Measurements from ENCODE around the gene CERS4.
"Not testable (repeated sequence)": the region's sequence is repeated elsewhere in the genome, so short reads cannot be mapped to it uniquely, and the experiment has no call there.

CERS4 gene

DNA sequence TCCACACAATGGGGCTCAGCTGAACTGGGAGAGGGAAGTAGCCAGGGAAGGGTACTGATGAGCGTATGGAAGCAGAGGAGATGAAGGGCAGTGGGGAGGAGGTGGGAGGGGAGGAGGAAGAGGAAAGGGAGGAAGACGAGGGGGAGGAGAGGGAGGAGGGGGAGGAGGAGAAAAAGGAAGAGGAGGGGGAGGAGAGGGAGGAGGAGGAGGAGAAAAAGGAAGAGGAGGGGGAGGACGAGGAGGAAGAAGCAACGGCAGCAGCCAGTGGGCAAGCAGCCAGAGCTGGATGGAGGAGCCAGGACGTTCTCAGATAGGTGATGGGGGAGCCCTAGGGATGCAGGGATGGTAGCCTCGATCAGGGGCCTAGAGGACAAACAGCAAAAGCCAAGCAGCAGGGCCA lies 5.6 kb downstream of the CERS4 start:
- no peaks in the 10 kb centered on the region for H3K36me3 ChIP-seq (ENCODE audit: low read length)
- H3K4me2 ChIP-seq (ENCODE audit: low read depth, low read length, poor library complexity, severe bottlenecking), result no peak overlapping the region
- H4K20me1 ChIP-seq (ENCODE audit: low read depth, low read length), result no peaks in the 10 kb centered on the region
- H3K27me3 ChIP-seq (ENCODE audit: low read length), result no peaks in the 10 kb centered on the region
- no peaks in the 10 kb centered on the region for H3K9me2 ChIP-seq (replicated peaks; ENCODE audit: insufficient read depth, low read length)
- peaks cover 15% of the 10 kb centered on the region; the same call in 1 of the 2 replicates for H3K79me2 ChIP-seq (ENCODE audit: insufficient read depth, low read length)
- no peak overlapping the region for H3K9ac ChIP-seq (ENCODE audit: low read length)
- TF ChIP-seq, protein P1, sequence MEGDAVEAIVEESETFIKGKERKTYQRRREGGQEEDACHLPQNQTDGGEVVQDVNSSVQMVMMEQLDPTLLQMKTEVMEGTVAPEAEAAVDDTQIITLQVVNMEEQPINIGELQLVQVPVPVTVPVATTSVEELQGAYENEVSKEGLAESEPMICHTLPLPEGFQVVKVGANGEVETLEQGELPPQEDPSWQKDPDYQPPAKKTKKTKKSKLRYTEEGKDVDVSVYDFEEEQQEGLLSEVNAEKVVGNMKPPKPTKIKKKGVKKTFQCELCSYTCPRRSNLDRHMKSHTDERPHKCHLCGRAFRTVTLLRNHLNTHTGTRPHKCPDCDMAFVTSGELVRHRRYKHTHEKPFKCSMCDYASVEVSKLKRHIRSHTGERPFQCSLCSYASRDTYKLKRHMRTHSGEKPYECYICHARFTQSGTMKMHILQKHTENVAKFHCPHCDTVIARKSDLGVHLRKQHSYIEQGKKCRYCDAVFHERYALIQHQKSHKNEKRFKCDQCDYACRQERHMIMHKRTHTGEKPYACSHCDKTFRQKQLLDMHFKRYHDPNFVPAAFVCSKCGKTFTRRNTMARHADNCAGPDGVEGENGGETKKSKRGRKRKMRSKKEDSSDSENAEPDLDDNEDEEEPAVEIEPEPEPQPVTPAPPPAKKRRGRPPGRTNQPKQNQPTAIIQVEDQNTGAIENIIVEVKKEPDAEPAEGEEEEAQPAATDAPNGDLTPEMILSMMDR (IDR thresholded peaks at IDR 0.05; ENCODE audit: insufficient read depth, low read length, poor library complexity, severe bottlenecking), result no peak
- TF ChIP-seq EZH2phosphoT487 (conservative IDR thresholded peaks at IDR 0.05; ENCODE audit: low read length), result no peak
- H3K27ac ChIP-seq (ENCODE audit: low read depth, low read length), result 0 out of 2 replicates have a peak overlapping the region, but pooled peaks have one; percentile 3
- H3F3A ChIP-seq (ENCODE audit: insufficient read depth), result no peaks in the 10 kb centered on the region
- no peak overlapping the region for H3K4me3 ChIP-seq (ENCODE audit: insufficient read depth, low read length, poor library complexity, severe bottlenecking)
- H3K9me3 ChIP-seq (ENCODE audit: insufficient read depth, low read length), result no peaks in the 10 kb centered on the region
- H2AFZ ChIP-seq (ENCODE audit: low read depth, low read length, severe bottlenecking), result no peak overlapping the region

DNA sequence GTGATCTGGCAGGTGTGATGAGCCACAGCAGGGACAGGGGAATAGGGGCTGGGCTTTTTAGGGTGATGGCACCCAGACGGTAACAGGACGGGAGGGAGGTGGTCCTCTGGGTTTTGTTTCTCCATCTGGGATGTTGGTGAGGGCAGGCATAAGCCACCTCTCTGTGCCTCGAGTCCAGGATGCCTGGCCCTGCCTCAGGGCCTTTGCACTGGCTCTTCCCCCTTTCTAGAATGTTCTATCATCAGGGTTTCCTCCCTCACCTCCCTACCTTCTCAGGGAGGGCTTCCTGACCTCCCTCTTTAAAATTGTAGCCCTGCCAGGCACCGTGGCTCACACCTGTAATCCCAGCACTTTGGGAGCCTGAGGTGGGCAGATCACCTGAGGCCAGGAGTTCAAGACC lies 6.6 kb downstream of the CERS4 start:
- Histone ChIP-seq H3K4me3 (ENCODE audit: insufficient read depth, low read length, poor library complexity, severe bottlenecking) (no peak overlapping the region), H3K4me2 (ENCODE audit: low read depth, low read length, poor library complexity, severe bottlenecking) (no peak overlapping the region), H4K20me1 (ENCODE audit: low read depth, low read length) (no peaks in the 10 kb centered on the region), H3F3A (ENCODE audit: insufficient read depth) (no peaks in the 10 kb centered on the region), H3K9ac (ENCODE audit: low read length) (no peak overlapping the region), H3K79me2 (ENCODE audit: insufficient read depth, low read length) (peaks cover 10% of the 10 kb centered on the region; the same call in 1 of the 2 replicates), H3K9me3 (ENCODE audit: insufficient read depth, low read length) (no peaks in the 10 kb centered on the region), H3K9me2 (replicated peaks; ENCODE audit: insufficient read depth, low read length) (no peaks in the 10 kb centered on the region), H3K27ac (ENCODE audit: low read depth, low read length) (no peak overlapping the region), H2AFZ (ENCODE audit: low read depth, low read length, severe bottlenecking) (no peak overlapping the region), H3K36me3 (ENCODE audit: low read length) (no peaks in the 10 kb centered on the region), H3K27me3 (ENCODE audit: low read length) (no peaks in the 10 kb centered on the region)
- TF ChIP-seq EZH2phosphoT487 (conservative IDR thresholded peaks at IDR 0.05; ENCODE audit: low read length), result no peak
- TF ChIP-seq, protein P1 (IDR thresholded peaks at IDR 0.05; ENCODE audit: insufficient read depth, low read length, poor library complexity, severe bottlenecking), result no peak

DNA sequence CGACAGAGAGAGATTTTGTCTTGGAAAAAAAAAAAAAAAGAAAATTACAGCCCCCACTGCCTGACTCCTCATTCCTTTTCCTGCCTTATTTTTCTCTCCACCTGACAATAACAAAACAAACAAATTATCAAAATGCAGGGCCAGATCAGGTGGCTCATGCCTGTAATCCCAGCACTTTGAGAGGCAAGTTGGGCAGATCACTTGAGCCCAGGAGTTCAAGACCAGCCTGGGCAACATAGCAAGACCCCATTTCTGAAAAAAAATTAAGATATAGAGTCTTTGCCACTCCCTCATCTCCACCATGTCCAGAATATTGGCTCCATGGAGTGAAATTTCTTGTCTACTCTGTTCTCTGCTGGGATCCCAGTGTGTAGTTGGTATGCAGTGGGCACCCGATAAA lies 7.2 kb downstream of the CERS4 start:
- H3K79me2 ChIP-seq (ENCODE audit: insufficient read depth, low read length), result peaks cover 7% of the 10 kb centered on the region; the same call in 1 of the 2 replicates
- no peaks in the 10 kb centered on the region for H3K9me2 ChIP-seq (replicated peaks; ENCODE audit: insufficient read depth, low read length)
- no peak overlapping the region for H3K4me2 ChIP-seq (ENCODE audit: low read depth, low read length, poor library complexity, severe bottlenecking)
- no peak overlapping the region for H3K4me3 ChIP-seq (ENCODE audit: insufficient read depth, low read length, poor library complexity, severe bottlenecking)
- no peak overlapping the region for H3K9ac ChIP-seq (ENCODE audit: low read length)
- H4K20me1 ChIP-seq (ENCODE audit: low read depth, low read length), result no peaks in the 10 kb centered on the region
- TF ChIP-seq EZH2phosphoT487 (conservative IDR thresholded peaks at IDR 0.05; ENCODE audit: low read length), result no peak
- TF ChIP-seq, protein P1 (IDR thresholded peaks at IDR 0.05; ENCODE audit: insufficient read depth, low read length, poor library complexity, severe bottlenecking), result no peak
- H3K9me3 ChIP-seq (ENCODE audit: insufficient read depth, low read length), result no peaks in the 10 kb centered on the region
- no peaks in the 10 kb centered on the region for H3F3A ChIP-seq (ENCODE audit: insufficient read depth)
- H3K27ac ChIP-seq (ENCODE audit: low read depth, low read length), result no peak overlapping the region
- H3K27me3 ChIP-seq (ENCODE audit: low read length), result no peaks in the 10 kb centered on the region
- H2AFZ ChIP-seq (ENCODE audit: low read depth, low read length, severe bottlenecking), result no peak overlapping the region
- no peaks in the 10 kb centered on the region for H3K36me3 ChIP-seq (ENCODE audit: low read length)

DNA sequence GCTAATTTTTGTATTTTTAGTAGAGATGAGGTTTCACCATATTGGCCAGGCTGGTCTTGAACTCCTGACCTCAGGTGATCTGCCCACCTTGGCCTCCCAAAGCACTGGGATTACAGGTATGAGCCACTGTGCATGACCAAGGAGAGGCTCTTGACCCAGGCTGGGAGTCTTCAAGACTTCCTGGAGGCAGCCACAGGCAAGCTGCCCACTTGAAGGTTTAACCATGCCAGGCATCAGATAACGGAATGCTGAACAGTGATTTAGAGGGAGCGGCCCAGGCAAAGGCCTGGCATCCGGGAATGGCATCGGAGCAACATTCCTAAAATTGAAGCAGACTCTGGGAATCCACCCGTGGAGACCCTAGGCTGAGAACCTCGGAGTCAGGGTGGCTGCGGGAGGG lies 9.0 kb downstream of the CERS4 start:
- not testable (repeated sequence) for H3K4me3 ChIP-seq (ENCODE audit: insufficient read depth, low read length, poor library complexity, severe bottlenecking); H3K9ac ChIP-seq (ENCODE audit: low read length); H2AFZ ChIP-seq (ENCODE audit: low read depth, low read length, severe bottlenecking); H3K79me2 ChIP-seq (ENCODE audit: insufficient read depth, low read length); H3F3A ChIP-seq (ENCODE audit: insufficient read depth); H3K9me2 ChIP-seq (replicated peaks; ENCODE audit: insufficient read depth, low read length); H3K4me2 ChIP-seq (ENCODE audit: low read depth, low read length, poor library complexity, severe bottlenecking); H3K36me3 ChIP-seq (ENCODE audit: low read length); H3K27ac ChIP-seq (ENCODE audit: low read depth, low read length); H3K9me3 ChIP-seq (ENCODE audit: insufficient read depth, low read length); H3K27me3 ChIP-seq (ENCODE audit: low read length); H4K20me1 ChIP-seq (ENCODE audit: low read depth, low read length)

Measured in SU-DHL-6 (cell line).